Stomach (tissue), 9 donors: ENCODE measurements around the gene TMEM141. TPM values are rescaled to one million over a fixed set of nuclear protein-coding genes. Genes with fewer than 3 reads are reported as not detected.

Experiments
- DNase-seq, 2 donors: peaks; one replicate each; pipeline versions ENCODE4 v3.0.0 to v3.0.0-alpha.2; 2013 to 2019
- H3K27ac ChIP-seq, 5 donors: fragments of 200-600 bp in 4 of 5; sonication (generic) in 4 of 5; one replicate each; pipeline ENCODE4 v1.5.1; 2013 to 2019; ENCODE audit warnings: mild to moderate bottlenecking in 1 of 5, moderate library complexity in 1 of 5
- H3K27me3 ChIP-seq, 3 donors: fragments of 200-600 bp; sonication (generic); one replicate each; pipeline ENCODE4 v1.5.1; 2017 to 2019; ENCODE audit warnings: mixed run types in 1 of 3
- H3K36me3 ChIP-seq, 4 donors: fragments of 200-600 bp; sonication (generic); 1 replicate in 3 of 4; 2 replicates in 1 of 4; pipeline ENCODE4 v1.5.1; 2016 to 2019
- H3K4me1 ChIP-seq, 4 donors: fragments of 200-600 bp; sonication (generic); one replicate each; pipeline ENCODE4 v1.5.1; 2016 to 2019
- H3K4me3 ChIP-seq, 4 donors: fragments of 200-600 bp; sonication (generic) in 3 of 4; one replicate each; pipeline ENCODE4 v1.5.1; 2016 to 2019; ENCODE audit warnings: mild to moderate bottlenecking in 1 of 4
- H3K9me3 ChIP-seq, 4 donors: fragments of 200-600 bp; sonication (generic); one replicate each; pipeline ENCODE4 v1.5.1; 2016 to 2019
- EP300 ChIP-seq: sonication (generic); formaldehyde crosslinking; IDR thresholded peaks from one replicate; pipeline ENCODE4 v1.6.1; 2017; ENCODE audit warnings: antibody characterized with exemption
- POLR2A ChIP-seq, 4 donors: fragments of 450-650 bp; IDR thresholded peaks; one replicate each; pipeline ENCODE4 v1.6.1; 2016; ENCODE audit warnings: antibody characterized with exemption in 4 of 4, control low read depth in 2 of 4, mild to moderate bottlenecking in 1 of 4, moderate library complexity in 1 of 4
- POLR2AphosphoS5 ChIP-seq, 3 donors: sonication (generic); formaldehyde crosslinking; IDR thresholded peaks; one replicate each; pipeline ENCODE4 v1.6.1; 2016; ENCODE audit warnings: antibody characterized with exemption in 3 of 3
- WGBS, 5 donors: extraction: QIAGEN DNeasy Blood & Tissue Kit in 3 of 5; methylation state at CpG; one replicate each; pipeline versions ENCODE4 v1.1.5 to v1.1.7; 2013 to 2018; 5-methylcytosine and 5-hydroxymethylcytosine counted together
- intact Hi-C: fragments of 100-400 bp; cut with DNase I; formaldehyde crosslinking; loops from one replicate; pipeline ENCODE4 v1.15.1; 2023; ENCODE audit warnings: low total_unique reads
- polyA plus RNA-seq, 3 donors: library from polyadenylated mRNA; stranded (reverse); fragments of 200-250 nt; gene quantifications; one replicate each; pipeline ENCODE4 v1.2.3, GENCODE V29; 2013
- total RNA-seq, 5 donors: library from RNA; depleted of rRNA; stranded (reverse); fragments of >200 nt; gene quantifications; one replicate each; pipeline versions ENCODE4 v1.1.0 to v1.2.3, GENCODE V29; 2014 to 2016
- TF ChIP-seq, protein P1 (sequence below), 7 experiments: fragments of 450-650 bp in 4 of 7; fragments of 200-600 bp in 3 of 7; sonication (generic) in 3 of 7; IDR thresholded peaks; one replicate each; pipeline ENCODE4 v1.5.1; 2016 to 2019; ENCODE audit warnings: antibody characterized with exemption in 7 of 7, control low read depth in 2 of 7, mild to moderate bottlenecking in 1 of 7
- donor health status: healthy with polysubstance abuse.
- donor health status: Bipolar disorder and iron deficiency.
- donor health status: healthy.

The TMEM141 gene
- total and polyA plus RNA-seq, 8 donors: 11.1 to 219 (median 103) TPM

- TF ChIP-seq POLR2AphosphoS5 (IDR thresholded peaks at IDR 0.05): no peak
- TF ChIP-seq EP300: no peak
- no peak for TF ChIP-seq POLR2A (IDR thresholded peaks at IDR 0.05)
- TF ChIP-seq, protein P1, sequence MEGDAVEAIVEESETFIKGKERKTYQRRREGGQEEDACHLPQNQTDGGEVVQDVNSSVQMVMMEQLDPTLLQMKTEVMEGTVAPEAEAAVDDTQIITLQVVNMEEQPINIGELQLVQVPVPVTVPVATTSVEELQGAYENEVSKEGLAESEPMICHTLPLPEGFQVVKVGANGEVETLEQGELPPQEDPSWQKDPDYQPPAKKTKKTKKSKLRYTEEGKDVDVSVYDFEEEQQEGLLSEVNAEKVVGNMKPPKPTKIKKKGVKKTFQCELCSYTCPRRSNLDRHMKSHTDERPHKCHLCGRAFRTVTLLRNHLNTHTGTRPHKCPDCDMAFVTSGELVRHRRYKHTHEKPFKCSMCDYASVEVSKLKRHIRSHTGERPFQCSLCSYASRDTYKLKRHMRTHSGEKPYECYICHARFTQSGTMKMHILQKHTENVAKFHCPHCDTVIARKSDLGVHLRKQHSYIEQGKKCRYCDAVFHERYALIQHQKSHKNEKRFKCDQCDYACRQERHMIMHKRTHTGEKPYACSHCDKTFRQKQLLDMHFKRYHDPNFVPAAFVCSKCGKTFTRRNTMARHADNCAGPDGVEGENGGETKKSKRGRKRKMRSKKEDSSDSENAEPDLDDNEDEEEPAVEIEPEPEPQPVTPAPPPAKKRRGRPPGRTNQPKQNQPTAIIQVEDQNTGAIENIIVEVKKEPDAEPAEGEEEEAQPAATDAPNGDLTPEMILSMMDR (IDR thresholded peaks at IDR 0.05): no peak
- Histone ChIP-seq H3K27ac (no peak overlapping the region), H3K9me3 (peaks cover 0 to 7% (median 6%) of the 10 kb centered on the region in 4 donors), H3K4me3 (no peak overlapping the region), H3K27me3 (no peaks in the 10 kb centered on the region), H3K36me3 (no peaks in the 10 kb centered on the region), H3K4me1 (peaks cover 0 to 5% (median 0%) of the 10 kb centered on the region in 4 donors)
- intact Hi-C loops: no loop called here
- no peak for DNase-seq
- 79 to 99% (median 87%) methylated on average over 6 of the region's 6 CpGs for WGBS, 5 donors
These were observed 16.0 kb upstream of the TMEM141 start for GRCh38 chr9:136775191-136775590.

DNA sequence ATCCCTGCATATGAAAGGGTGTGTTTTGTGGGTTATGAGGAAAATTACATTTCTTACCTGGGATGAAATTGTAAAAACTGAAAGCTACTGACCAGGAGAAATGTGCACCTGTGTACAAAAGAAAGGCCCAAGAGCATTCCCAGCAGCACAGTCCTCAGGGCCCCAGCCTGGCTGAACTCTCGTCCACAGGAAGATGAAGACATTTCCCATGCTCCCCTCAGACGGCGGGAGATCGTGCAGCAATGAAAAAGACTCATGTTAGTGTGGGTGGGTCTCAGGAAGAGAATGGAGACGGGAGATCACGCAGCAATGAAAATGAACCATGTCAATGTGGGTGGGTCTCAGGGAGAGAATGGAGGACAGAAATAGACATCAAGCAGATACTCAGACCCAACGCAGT lies 14.2 kb upstream of the TMEM141 start:
- Histone ChIP-seq H3K36me3 (no peaks in the 10 kb centered on the region), H3K4me3 (no peak overlapping the region), H3K4me1 (peaks cover 0 to 5% (median 0%) of the 10 kb centered on the region in 4 donors), H3K9me3 (peaks cover 0 to 7% (median 6%) of the 10 kb centered on the region in 4 donors), H3K27me3 (no peaks in the 10 kb centered on the region), H3K27ac (no peak overlapping the region)
- TF ChIP-seq EP300 (no peak), POLR2A (IDR thresholded peaks at IDR 0.05) (no peak), POLR2AphosphoS5 (IDR thresholded peaks at IDR 0.05) (no peak)
- TF ChIP-seq, protein P1 (IDR thresholded peaks at IDR 0.05): no peak
- intact Hi-C loops: no loop called here
- WGBS, 5 donors: 58 to 73% (median 67%) methylated on average over 7 of the region's 7 CpGs
- DNase-seq: no peak

GRCh38 chr9:136777359-136777758 lies 13.8 kb upstream of the TMEM141 start:
- H3K4me3 ChIP-seq: no peak overlapping the region
- no peak overlapping the region for H3K27ac ChIP-seq
- peak in 1 of 2 donors; percentile 66 for DNase-seq
- TF ChIP-seq, protein P1 (IDR thresholded peaks at IDR 0.05): no peak
- TF ChIP-seq POLR2A (IDR thresholded peaks at IDR 0.05) (no peak), EP300 (no peak), POLR2AphosphoS5 (IDR thresholded peaks at IDR 0.05) (no peak)
- WGBS, 5 donors: 30 to 66% (median 49%) methylated on average over 14 of the region's 14 CpGs
- intact Hi-C loops: no loop called here
- no peaks in the 10 kb centered on the region for H3K36me3 ChIP-seq
- peaks cover 0 to 7% (median 6%) of the 10 kb centered on the region in 4 donors for H3K9me3 ChIP-seq
- peaks cover 0 to 5% (median 0%) of the 10 kb centered on the region in 4 donors for H3K4me1 ChIP-seq
- no peaks in the 10 kb centered on the region for H3K27me3 ChIP-seq

- TF ChIP-seq POLR2A (IDR thresholded peaks at IDR 0.05): no peak
- TF ChIP-seq EP300: no peak
- TF ChIP-seq, protein P1 (IDR thresholded peaks at IDR 0.05): no peak
- intact Hi-C loops: no loop called here
- 72 to 80% (median 75%) methylated on average over 5 of the region's 5 CpGs for WGBS, 5 donors
These were observed 11.3 kb upstream of the TMEM141 start for GRCh38 chr9:136779808-136780207.

More at GRCh38 chr9:136779808-136780207, 11.3 kb upstream of the TMEM141 start:
- Histone ChIP-seq H3K27ac (no peak overlapping the region), H3K4me3 (no peak overlapping the region), H3K4me1 (peaks cover 0 to 5% (median 0%) of the 10 kb centered on the region in 4 donors), H3K9me3 (no peaks in the 10 kb centered on the region), H3K36me3 (no peaks in the 10 kb centered on the region), H3K27me3 (no peaks in the 10 kb centered on the region)
- DNase-seq: no peak
